Uterus (tissue), 2 donors: ENCODE data around the gene LDHAL6A.

Source experiments
- CTCF ChIP-seq, 4 experiments: fragments of 200-600 bp in 2 of 4; fragments of 450-650 bp in 2 of 4; sonication (generic) in 2 of 4; IDR thresholded peaks; one replicate each; pipeline ENCODE4 v1.5.1; 2016 to 2019; ENCODE audit warnings: antibody characterized with exemption in 4 of 4, mild to moderate bottlenecking in 2 of 4, moderate library complexity in 1 of 4
- POLR2A ChIP-seq, 2 donors: fragments of 450-650 bp; IDR thresholded peaks; one replicate each; pipeline ENCODE4 v1.6.1; 2016; ENCODE audit warnings: antibody characterized with exemption in 2 of 2, mild to moderate bottlenecking in 1 of 2, moderate library complexity in 1 of 2

- TF ChIP-seq POLR2A (IDR thresholded peaks at IDR 0.05) (no peak), CTCF (IDR thresholded peaks at IDR 0.05) (no peak)
These were observed 36.6 kb upstream of the LDHAL6A start for GRCh38 chr11:18419040-18419439.
